Caco-2 (cell line): ENCODE measurements around the gene LPCAT1. TPM values are rescaled to one million over a fixed set of nuclear protein-coding genes. Genes with fewer than 3 reads are reported as not detected.

Experiments
- BruUV-seq: library from RNA; stranded (reverse); fragments of 400-500 nt; replicated peaks from 2 replicates; lab custom pipeline; 2021; lab: Mats Ljungman, UMichigan
- CTCF ChIA-PET: fragments of 300-600 bp; sonication (Branson Sonifier 250); formaldehyde crosslinking; loops from one replicate; lab custom pipeline; 2022; ENCODE audit warnings: antibody characterized with exemption; lab: Charles Lee
- POLR2A ChIA-PET: fragments of 300-600 bp; sonication (Branson Sonifier 250); formaldehyde crosslinking; loops from one replicate; lab custom pipeline; 2022; ENCODE audit warnings: antibody characterized with exemption; lab: Charles Lee
- DNase-seq, 2 experiments: peaks; one replicate each; pipeline versions ENCODE4 v3.0.0 to v3.0.0-alpha.2; 2020 to 2022
- H3K27me3 ChIP-seq: replicated peaks from 2 replicates; pipeline ENCODE4 v1.6.0; 2011; ENCODE audit warnings: low read length; ENCODE audit not compliant: control insufficient read depth, insufficient read depth
- H3K36me3 ChIP-seq: 2 replicates; pipeline ENCODE4 v1.5.1; 2011; ENCODE audit warnings: low read length; ENCODE audit not compliant: control insufficient read depth, insufficient read depth
- H3K4me1 ChIP-seq: fragments of 250-450 bp; sonication (Bioruptor Pico); 2 replicates; pipeline ENCODE4 v1.5.1; 2020; ENCODE audit warnings: mild to moderate bottlenecking
- H3K4me3 ChIP-seq: 2 replicates; pipeline ENCODE4 v1.5.1; 2011; ENCODE audit warnings: low read depth, mild to moderate bottlenecking, control low read depth, low read length
- H3K9me3 ChIP-seq: fragments of 250-450 bp; sonication (Bioruptor Pico); 2 replicates; pipeline ENCODE4 v1.5.1; 2020; ENCODE audit warnings: mild to moderate bottlenecking, moderate library complexity
- H3K27ac Mint-ChIP-seq: one replicate; pipeline ENCODE4 v1.8.0; 2022; ENCODE audit warnings: mixed read lengths; ENCODE audit not compliant: unreplicated experiment
- H3K27me3 Mint-ChIP-seq: one replicate; pipeline ENCODE4 v1.8.0; 2022; ENCODE audit warnings: mixed read lengths; ENCODE audit not compliant: insufficient read depth, unreplicated experiment
- H3K36me3 Mint-ChIP-seq: one replicate; pipeline ENCODE4 v1.8.0; 2022; ENCODE audit warnings: mild to moderate bottlenecking, mixed read lengths; ENCODE audit not compliant: insufficient read depth, unreplicated experiment
- H3K4me1 Mint-ChIP-seq: one replicate; pipeline ENCODE4 v1.8.0; 2022; ENCODE audit warnings: low read depth, mixed read lengths; ENCODE audit not compliant: unreplicated experiment
- H3K4me3 Mint-ChIP-seq: one replicate; pipeline ENCODE4 v1.8.0; 2022; ENCODE audit warnings: mild to moderate bottlenecking, moderate library complexity, mixed read lengths; ENCODE audit not compliant: unreplicated experiment
- H3K9me3 Mint-ChIP-seq: one replicate; pipeline ENCODE4 v1.8.0; 2022; ENCODE audit warnings: mixed read lengths; ENCODE audit not compliant: unreplicated experiment
- CTCF ChIP-seq, 2 experiments: fragments of 200-600 bp in 1 of 2; IDR thresholded peaks; 1 replicate in 1 of 2; 2 replicates in 1 of 2; pipeline versions ENCODE4 v1.5.1 to v1.8.0; 2011 to 2022; ENCODE audit warnings: antibody characterized with exemption in 1 of 2, control low read depth in 1 of 2, inconsistent platforms in 1 of 2, low read depth in 1 of 2, low read length in 1 of 2, mild to moderate bottlenecking in 1 of 2, moderate library complexity in 1 of 2; ENCODE audit not compliant: insufficient read depth in 1 of 2, severe bottlenecking in 1 of 2, unreplicated experiment in 1 of 2
- intact Hi-C: fragments of 100-400 bp; cut with micrococcal nuclease; formaldehyde crosslinking; loops from one replicate; pipeline ENCODE4 v1.10.0; 2022; ENCODE audit not compliant: unreplicated experiment
- total RNA-seq: library from RNA; stranded (reverse); gene quantifications from 2 replicates; pipeline ENCODE4 v1.2.3, GENCODE V29; 2022

LPCAT1 gene
- total RNA-seq, 1 experiment from 2014 or later = 52.8 TPM

- H3K27ac Mint-ChIP-seq = no peak overlapping the region
Observed at GRCh38 chr5:1500411-1501091, 23.2 kb downstream of the LPCAT1 start.

GRCh38 chr5:1499851-1500250, 23.9 kb downstream of the LPCAT1 start:
- no peaks in the 10 kb centered on the region for H3K36me3 ChIP-seq
- H3K27ac Mint-ChIP-seq = no peak overlapping the region

More at GRCh38 chr5:1500411-1501091, 23.2 kb downstream of the LPCAT1 start:
- H3K36me3 ChIP-seq = no peaks in the 10 kb centered on the region
- Mint-ChIP-seq H3K9me3 (no peaks in the 10 kb centered on the region), H3K4me1 (no peaks in the 10 kb centered on the region), H3K27me3 (no peaks in the 10 kb centered on the region), H3K4me3 (no peak overlapping the region), H3K36me3 (peaks cover 18% of the 10 kb centered on the region)
- no peaks in the 10 kb centered on the region for H3K27me3 ChIP-seq
- no peaks in the 10 kb centered on the region for H3K4me1 ChIP-seq
- H3K9me3 ChIP-seq = no peaks in the 10 kb centered on the region
- H3K4me3 ChIP-seq = no peak overlapping the region
- no peak for DNase-seq
- no peak for TF ChIP-seq CTCF (IDR thresholded peaks at IDR 0.05; ENCODE audit: insufficient read depth in 1 of 2, low read depth in 1 of 2, low read length in 1 of 2, severe bottlenecking in 1 of 2, unreplicated experiment in 1 of 2)
- CTCF ChIA-PET = no interaction called here
- POLR2A ChIA-PET = no interaction called here
- intact Hi-C loops = no loop called here
- BruUV-seq = no TSS peak

More at GRCh38 chr5:1499851-1500250, 23.9 kb downstream of the LPCAT1 start:
- ChIA-PET CTCF (no interaction called here), POLR2A (no interaction called here)
- intact Hi-C loops = no loop called here
- TF ChIP-seq CTCF (IDR thresholded peaks at IDR 0.05; ENCODE audit: insufficient read depth in 1 of 2, low read depth in 1 of 2, low read length in 1 of 2, severe bottlenecking in 1 of 2, unreplicated experiment in 1 of 2) = no peak
- Mint-ChIP-seq H3K9me3 (no peaks in the 10 kb centered on the region), H3K4me3 (no peak overlapping the region), H3K36me3 (peaks cover 18% of the 10 kb centered on the region), H3K4me1 (no peaks in the 10 kb centered on the region), H3K27me3 (no peaks in the 10 kb centered on the region)
- Histone ChIP-seq H3K9me3 (no peaks in the 10 kb centered on the region), H3K4me3 (no peak overlapping the region), H3K4me1 (no peaks in the 10 kb centered on the region), H3K27me3 (no peaks in the 10 kb centered on the region)
- no TSS peak for BruUV-seq
- DNase-seq = no peak
